AG09309 (cell line): ENCODE data around the gene ELMO1.

Experiments
- DNase-seq: peaks from one replicate; pipeline ENCODE4 v3.0.0-alpha.2; 2010; ENCODE audit warnings: low read depth
- H3K4me3 ChIP-seq: 2 replicates; pipeline ENCODE4 v1.5.1; 2011; ENCODE audit warnings: mild to moderate bottlenecking, low read depth, low read length, moderate library complexity; ENCODE audit not compliant: control insufficient read depth
- CTCF ChIP-seq: IDR thresholded peaks from 2 replicates; pipeline ENCODE4 v1.5.1; 2011; ENCODE audit warnings: mild to moderate bottlenecking, low read depth, low read length, inconsistent platforms; ENCODE audit not compliant: insufficient read depth, control insufficient read depth; ENCODE audit errors: missing control alignments

Gene ELMO1

GRCh38 chr7:36844374-36844773 is 604.3 kb downstream of the ELMO1 start:
- no peak for TF ChIP-seq CTCF
- no peak overlapping the region for H3K4me3 ChIP-seq
- DNase-seq, result no peak

GRCh38 chr7:36840904-36841303 is 607.8 kb downstream of the ELMO1 start:
- H3K4me3 ChIP-seq, result no peak overlapping the region
- no peak for TF ChIP-seq CTCF
- no peak for DNase-seq

GRCh38 chr7:36838616-36839225 is 609.9 kb downstream of the ELMO1 start:
- H3K4me3 ChIP-seq, result no peak overlapping the region
- TF ChIP-seq CTCF, result no peak
- no peak for DNase-seq

- no peak for DNase-seq
- no peak overlapping the region for H3K4me3 ChIP-seq
- TF ChIP-seq CTCF, result no peak
These were observed 617.6 kb downstream of the ELMO1 start for GRCh38 chr7:36831049-36831448.

- no peak for TF ChIP-seq CTCF
- no peak overlapping the region for H3K4me3 ChIP-seq
- no peak for DNase-seq
These were observed 620.6 kb downstream of the ELMO1 start for GRCh38 chr7:36827726-36828703.

GRCh38 chr7:36825501-36825900 is 623.2 kb downstream of the ELMO1 start:
- no peak for TF ChIP-seq CTCF
- DNase-seq, result no peak
- no peak overlapping the region for H3K4me3 ChIP-seq
